SK-N-SH (cell line): Measurements from ENCODE around the gene SMYD3. TPM values are rescaled to one million over a fixed set of nuclear protein-coding genes. Genes with fewer than 3 reads are reported as not detected.

Source experiments
- CTCF ChIA-PET: fragments of 300-600, 350-600 bp; formaldehyde crosslinking; extraction: SDS; loops from one replicate; lab custom pipeline; 2021; lab: Yijun Ruan, JAX
- POLR2A ChIA-PET: fragments of 350-600 bp; sonication (Branson Sonifier 250); formaldehyde crosslinking; extraction: SDS; loops from one replicate; lab custom pipeline; 2020; ENCODE audit warnings: antibody characterized with exemption, inconsistent platforms; lab: Yijun Ruan, JAX
- DNase-seq: peaks from one replicate; pipeline ENCODE4 v3.0.0; 2012
- H2AFZ ChIP-seq: fragments of 200-600 bp; sonication (generic); 2 replicates; pipeline ENCODE4 v1.8.1; 2016; ENCODE audit warnings: antibody characterized with exemption, mild to moderate bottlenecking, low read depth
- H3F3A ChIP-seq: fragments of 200-600 bp; sonication (generic); replicated peaks from 2 replicates; pipeline ENCODE3; 2016; ENCODE audit warnings: antibody characterized with exemption, mild to moderate bottlenecking; ENCODE audit not compliant: insufficient read depth
- H3K27ac ChIP-seq, 2 experiments: fragments of 200-500 bp in 1 of 2; fragments of 200-600 bp in 1 of 2; sonication (Bioruptor generic) in 1 of 2; sonication (generic), shearing (Covaris generic) in 1 of 2; 2 replicates each; pipeline versions ENCODE4 v1.5.1 to v1.6.1; 2014 to 2016; ENCODE audit warnings: low read depth in 2 of 2, inconsistent platforms in 1 of 2, low read length in 1 of 2, mild to moderate bottlenecking in 1 of 2, mixed read lengths in 1 of 2
- H3K27me3 ChIP-seq: fragments of 200-600 bp; sonication (generic), shearing (Covaris generic); 2 replicates; pipeline ENCODE4 v1.6.1; 2016; ENCODE audit warnings: mixed run types; ENCODE audit not compliant: insufficient read depth
- H3K36me3 ChIP-seq, 2 experiments: fragments of 200-500 bp in 1 of 2; fragments of 200-600 bp in 1 of 2; sonication (Bioruptor generic) in 1 of 2; sonication (generic) in 1 of 2; replicated peaks in 1 of 2; 2 replicates each; pipeline versions ENCODE3 to v1.5.1; 2014 to 2016; ENCODE audit warnings: low read length in 1 of 2, mild to moderate bottlenecking in 1 of 2; ENCODE audit not compliant: insufficient read depth in 2 of 2, control insufficient read depth in 1 of 2
- H3K4me1 ChIP-seq, 2 experiments: fragments of 200-500 bp in 1 of 2; fragments of 200-600 bp in 1 of 2; sonication (Bioruptor generic) in 1 of 2; sonication (generic), shearing (Covaris generic) in 1 of 2; 2 replicates each; pipeline versions ENCODE4 v1.5.1 to v1.6.1; 2014 to 2016; ENCODE audit warnings: low read depth in 1 of 2, low read length in 1 of 2, mixed run types in 1 of 2; ENCODE audit not compliant: insufficient read depth in 2 of 2, control insufficient read depth in 1 of 2
- H3K4me2 ChIP-seq: fragments of 200-600 bp; sonication (generic), shearing (Covaris generic); 2 replicates; pipeline ENCODE4 v1.6.1; 2017; ENCODE audit warnings: mixed run types
- H3K4me3 ChIP-seq, 2 experiments: fragments of 200-500 bp in 1 of 2; fragments of 200-600 bp in 1 of 2; sonication (Bioruptor generic) in 1 of 2; sonication (generic), shearing (Covaris generic) in 1 of 2; 2 replicates each; pipeline versions ENCODE4 v1.5.1 to v1.8.1; 2014 to 2016; ENCODE audit warnings: low read depth in 2 of 2, inconsistent platforms in 1 of 2, low read length in 1 of 2, mild to moderate bottlenecking in 1 of 2, mixed read lengths in 1 of 2, moderate library complexity in 1 of 2
- H3K79me2 ChIP-seq: fragments of 200-600 bp; sonication (generic); 2 replicates; pipeline ENCODE4 v1.8.1; 2017; ENCODE audit warnings: mild to moderate bottlenecking; ENCODE audit not compliant: insufficient read depth
- H3K9ac ChIP-seq: fragments of 200-600 bp; sonication (generic); 2 replicates; pipeline ENCODE4 v1.6.1; 2017; ENCODE audit warnings: mixed run types
- H3K9me2 ChIP-seq: fragments of 200-600 bp; sonication (generic); 2 replicates; pipeline ENCODE4 v1.6.1; 2017; ENCODE audit warnings: mixed run types
- H3K9me3 ChIP-seq: fragments of 200-600 bp; sonication (generic); 2 replicates; pipeline ENCODE4 v1.6.1; 2017; ENCODE audit warnings: mixed run types, mild to moderate bottlenecking, moderate library complexity
- H4K20me1 ChIP-seq: fragments of 200-600 bp; sonication (generic); 2 replicates; pipeline ENCODE4 v1.6.1; 2017; ENCODE audit warnings: mild to moderate bottlenecking, mixed run types; ENCODE audit not compliant: insufficient read depth
- CTCF ChIP-seq: fragments of 200-600 bp; sonication (generic); IDR thresholded peaks from 2 replicates; pipeline ENCODE4 v1.6.1; 2017; ENCODE audit warnings: antibody characterized with exemption, mild to moderate bottlenecking, moderate library complexity
- ELF1 ChIP-seq: IDR thresholded peaks from 2 replicates; pipeline ENCODE4 v1.4.0; 2012
- EP300 ChIP-seq, 2 experiments: IDR thresholded peaks; 2 replicates each; pipeline versions ENCODE4 v1.4.0 to v1.6.1; 2012; ENCODE audit warnings: borderline replicate concordance in 1 of 2, low read depth in 1 of 2, low read length in 1 of 2
- EZH2phosphoT487 ChIP-seq: fragments of 200-600 bp; sonication (generic); IDR thresholded peaks from 2 replicates; pipeline ENCODE4 v1.6.1; 2017; ENCODE audit warnings: low read depth, mixed run types, mild to moderate bottlenecking, antibody characterized with exemption, moderate library complexity, borderline replicate concordance
- FOXM1 ChIP-seq: IDR thresholded peaks from 2 replicates; pipeline ENCODE4 v1.4.0; 2012; ENCODE audit warnings: low read depth, mild to moderate bottlenecking
- GABPA ChIP-seq: IDR thresholded peaks from 2 replicates; pipeline ENCODE4 v1.4.0; 2012; ENCODE audit warnings: low read depth, mild to moderate bottlenecking
- IRF3 ChIP-seq: fragments of 150-350 bp; IDR thresholded peaks from 2 replicates; pipeline ENCODE4 v1.6.1; 2016; ENCODE audit warnings: mild to moderate bottlenecking, low read depth, low read length
- JUND ChIP-seq: IDR thresholded peaks from 2 replicates; pipeline ENCODE4 v1.4.0; 2012
- MAX ChIP-seq: IDR thresholded peaks from 2 replicates; pipeline ENCODE4 v1.4.0; 2012; ENCODE audit warnings: low read depth
- MEF2A ChIP-seq: IDR thresholded peaks from 2 replicates; pipeline ENCODE4 v1.4.0; 2012; ENCODE audit warnings: low read depth, borderline replicate concordance
- MXI1 ChIP-seq: IDR thresholded peaks from 2 replicates; pipeline ENCODE4 v1.6.1; 2012; ENCODE audit warnings: mild to moderate bottlenecking, low read depth, low read length, improper control_type of control experiment
- NFIC ChIP-seq: IDR thresholded peaks from 2 replicates; pipeline ENCODE4 v1.4.0; 2012; ENCODE audit warnings: borderline replicate concordance
- NRF1 ChIP-seq: IDR thresholded peaks from 2 replicates; pipeline ENCODE4 v1.6.1; 2012; ENCODE audit warnings: low read depth, mild to moderate bottlenecking, low read length
- PBX3 ChIP-seq: IDR thresholded peaks from 2 replicates; pipeline ENCODE4; 2012
- POLR2AphosphoS5 ChIP-seq: IDR thresholded peaks from 2 replicates; pipeline ENCODE4 v1.6.1; 2012; ENCODE audit warnings: low read depth, low read length
- RAD21 ChIP-seq: IDR thresholded peaks from 2 replicates; pipeline ENCODE4 v1.6.1; 2012; ENCODE audit warnings: mild to moderate bottlenecking, low read length
- RCOR1 ChIP-seq: fragments of 150-350 bp; IDR thresholded peaks from 2 replicates; pipeline ENCODE4 v1.6.1; 2017; ENCODE audit warnings: antibody characterized with exemption, low read length
- REST ChIP-seq: IDR thresholded peaks from 2 replicates; pipeline ENCODE4 v1.6.1; 2012; ENCODE audit warnings: mild to moderate bottlenecking, low read depth, low read length, moderate library complexity
- SIN3A ChIP-seq: IDR thresholded peaks from 2 replicates; pipeline ENCODE4 v1.6.1; 2012; ENCODE audit warnings: low read depth, mild to moderate bottlenecking, low read length, moderate library complexity, borderline replicate concordance
- SMC3 ChIP-seq: IDR thresholded peaks from 2 replicates; pipeline ENCODE4 v1.6.1; 2012; ENCODE audit warnings: low read depth, low read length, improper control_type of control experiment
- TCF12 ChIP-seq: IDR thresholded peaks from 2 replicates; pipeline ENCODE4 v1.4.0; 2012
- TEAD4 ChIP-seq: IDR thresholded peaks from 2 replicates; pipeline ENCODE4 v1.4.0; 2012; ENCODE audit warnings: mild to moderate bottlenecking, borderline replicate concordance; ENCODE audit not compliant: insufficient read depth
- ZBTB33 ChIP-seq: IDR thresholded peaks from 2 replicates; pipeline ENCODE4 v1.4.0; 2012; ENCODE audit warnings: low read depth, borderline replicate concordance
- WGBS: methylation state at CpG from one replicate; pipeline ENCODE4 v1.1.6; 2017; ENCODE audit warnings: low lambda C conversion rate; 5-methylcytosine and 5-hydroxymethylcytosine counted together
- polyA plus RNA-seq, 3 experiments: library from polyadenylated mRNA; depleted of rRNA; stranded (reverse); fragments of >200 nt; gene quantifications; 2 replicates each; pipeline ENCODE4 v1.2.3, GENCODE V29; 2012

Gene SMYD3
- polyA plus RNA-seq, 1 of the 3 experiments (the other 2 are of a cell fraction) = 31.4 TPM

GRCh38 chr1:245871191-245871590 lies 635.9 kb downstream of the SMYD3 start (continued):
- no peak for TF ChIP-seq CTCF
- TF ChIP-seq EZH2phosphoT487 = no peak
- TF ChIP-seq SMC3 = no peak

- no peak for TF ChIP-seq ELF1
- no peak for TF ChIP-seq NRF1
- TF ChIP-seq RAD21 = no peak
- TF ChIP-seq JUND = no peak
- TF ChIP-seq MAX = no peak
- TF ChIP-seq EP300 (IDR thresholded peaks at IDR 0.05; ENCODE audit: borderline replicate concordance in 1 of 2, low read depth in 1 of 2, low read length in 1 of 2) = peak in 1 of 2 experiments; percentile 88; a peak in 2 of 4 replicates
- no peak for TF ChIP-seq SIN3A
- TF ChIP-seq PBX3 = no peak
- no peak for TF ChIP-seq IRF3
- no peak for TF ChIP-seq REST
- TF ChIP-seq SMC3 = no peak
- no peak for TF ChIP-seq NFIC
- TF ChIP-seq MEF2A = no peak
- TF ChIP-seq FOXM1 = 0 out of 2 replicates have a peak, but pooled peaks have one; percentile 12
- TF ChIP-seq ZBTB33 = no peak
- TF ChIP-seq TCF12 = peak; percentile 75
- TF ChIP-seq MXI1 = no peak
- no peak for TF ChIP-seq EZH2phosphoT487
- TF ChIP-seq GABPA = no peak
- TF ChIP-seq POLR2AphosphoS5 = no peak; the same call in 1 of the 2 replicates
- no peak for TF ChIP-seq TEAD4
- TF ChIP-seq RCOR1 = peak; percentile 20; the same call in 1 of the 2 replicates
- TF ChIP-seq, all 33 proteins: peak for 4
- Histone ChIP-seq H2AFZ (peak overlapping the region; percentile 3; the same call in 1 of the 2 replicates), H3K36me3 (no peaks in the 10 kb centered on the region), H4K20me1 (no peaks in the 10 kb centered on the region), H3K9ac (no peak overlapping the region), H3F3A (peaks cover 19% of the 10 kb centered on the region), H3K79me2 (no peaks in the 10 kb centered on the region), H3K4me2 (no peak overlapping the region), H3K4me3 (no peak overlapping the region), H3K27me3 (no peaks in the 10 kb centered on the region), H3K4me1 (peaks cover 24 to 71% of the 10 kb centered on the region in 2 experiments), H3K9me2 (no peaks in the 10 kb centered on the region), H3K9me3 (no peaks in the 10 kb centered on the region), H3K27ac (peak overlapping the region; percentile 96 to 100; a peak in 3 of 4 replicates)
- POLR2A ChIA-PET = no interaction called here
- CTCF ChIA-PET = interaction anchor here (0.6 to 1.0 kb wide), 2 partner anchors 18 to 147 kb away, joined by 3 to 4 read pairs; no protein-coding TSS in a partner anchor
- 18% methylated on average over 6 of the region's 6 CpGs for WGBS
- peak; percentile 27 for DNase-seq
Measured at GRCh38 chr1:245870698-245871097, 636.4 kb downstream of the SMYD3 start.
